HCT116 (cell line): Measurements from ENCODE around the gene IL1F10.

Experiments used
- CTCF ChIP-seq, 3 experiments: fragments of 200-600 bp in 1 of 3; sonication (generic) in 1 of 3; IDR thresholded peaks in 2 of 3; conservative IDR thresholded peaks in 1 of 3; 2 replicates each; pipeline ENCODE4 v1.5.1; 2012 to 2017; ENCODE audit warnings: low read depth in 2 of 3, low read length in 2 of 3, antibody characterized with exemption in 1 of 3, borderline replicate concordance in 1 of 3, control low read depth in 1 of 3, mild to moderate bottlenecking in 1 of 3, mixed read lengths in 1 of 3, mixed run types in 1 of 3, moderate library complexity in 1 of 3; ENCODE audit not compliant: insufficient read depth in 1 of 3
- EZH2phosphoT487 ChIP-seq: fragments of 200-600 bp; IDR thresholded peaks from 2 replicates; pipeline ENCODE4 v1.6.1; 2018; ENCODE audit warnings: antibody characterized with exemption, borderline replicate concordance
- POLR2A ChIP-seq: IDR thresholded peaks from 2 replicates; pipeline ENCODE4 v1.7.0; 2011; ENCODE audit warnings: borderline replicate concordance; ENCODE audit not compliant: insufficient read depth, insufficient read length; ENCODE audit errors: extremely low read depth
- SP1 ChIP-seq: IDR thresholded peaks from 2 replicates; pipeline ENCODE4 v1.6.1; 2012; ENCODE audit warnings: low read depth

DNA sequence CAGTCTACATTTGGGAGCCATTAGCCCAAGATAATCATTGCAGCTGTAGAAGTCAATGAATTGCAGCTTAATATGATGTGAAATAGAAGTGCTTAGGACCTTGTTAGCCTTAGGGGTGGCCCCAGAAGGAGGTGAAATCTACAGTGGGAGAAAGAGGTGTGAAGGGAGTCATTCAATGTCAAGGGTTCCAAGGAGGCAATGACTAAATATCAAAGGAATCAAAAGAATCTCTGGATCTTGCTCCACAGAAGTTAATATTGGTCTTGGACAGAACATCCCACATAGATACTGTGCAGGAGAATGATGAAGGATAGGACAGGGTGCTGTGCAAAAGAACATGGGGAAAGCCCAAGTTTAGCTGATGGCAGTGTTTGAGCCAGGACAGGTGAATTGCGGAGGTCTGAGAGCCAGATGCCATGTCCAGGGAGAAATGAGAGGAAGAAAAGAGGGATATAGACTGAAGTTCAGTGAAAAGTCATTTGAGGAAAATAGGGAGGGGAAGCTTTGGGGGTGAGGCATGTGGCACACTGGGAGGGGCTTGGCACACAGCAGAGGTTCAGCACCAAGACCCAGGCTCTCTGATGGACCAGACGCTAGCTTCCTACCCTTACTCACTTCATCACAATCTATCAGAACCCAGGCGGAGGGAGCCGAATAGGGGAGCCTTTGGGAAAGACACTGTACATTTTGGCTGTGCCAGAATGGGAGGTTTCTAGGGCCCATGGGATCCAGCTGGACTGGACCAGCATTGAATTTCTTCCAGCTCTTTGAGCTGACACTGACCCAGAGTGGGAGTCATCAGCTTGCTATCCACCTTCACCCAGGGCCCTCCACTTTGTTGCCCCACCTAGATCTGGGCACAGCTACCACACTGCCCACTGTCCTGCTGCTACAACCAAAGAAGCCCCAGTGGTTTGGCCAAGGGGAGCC, 2.2 kb downstream of the IL1F10 start:
- TF ChIP-seq CTCF (IDR thresholded peaks at IDR 0.05 in 2 of 3, conservative IDR thresholded peaks at IDR 0.05 in 1 of 3; ENCODE audit: borderline replicate concordance in 1 of 3, insufficient read depth in 1 of 3, low read depth in 2 of 3, low read length in 2 of 3) = no peak
- no peak for TF ChIP-seq POLR2A
- TF ChIP-seq SP1 = no peak
- no peak for TF ChIP-seq EZH2phosphoT487
